WI38 (cell line): ENCODE results near the gene SLIT1.

Source experiments
- H3K4me3 ChIP-seq: 2 replicates; pipeline ENCODE4 v1.5.1; 2011; ENCODE audit warnings: low read depth, mild to moderate bottlenecking, control low read depth, low read length
- TF ChIP-seq, protein P1 (sequence below): IDR thresholded peaks from 2 replicates; pipeline ENCODE4 v1.5.1; 2012; ENCODE audit warnings: low read depth, mild to moderate bottlenecking, control low read depth, low read length

The SLIT1 gene

DNA sequence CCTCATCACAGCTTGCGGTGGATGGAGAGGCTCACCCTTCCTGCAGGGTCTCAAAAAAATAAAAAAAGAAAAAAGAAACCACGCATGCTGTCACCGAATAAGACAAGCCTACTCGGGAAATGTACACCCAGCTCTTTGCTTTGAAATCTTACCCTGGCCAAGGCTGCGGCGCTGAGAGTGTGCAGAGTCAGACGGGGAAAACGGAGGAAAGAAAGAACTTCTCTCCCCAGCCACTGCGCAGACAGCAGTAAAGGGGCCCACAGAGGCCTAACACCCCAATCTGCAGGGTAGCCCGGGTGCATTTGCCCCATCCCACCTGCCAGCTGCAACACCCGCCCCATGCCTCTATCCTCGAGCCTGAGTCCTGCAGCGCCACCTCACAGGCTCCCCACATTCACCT lies 14.8 kb downstream of the SLIT1 start:
- TF ChIP-seq, protein P1, sequence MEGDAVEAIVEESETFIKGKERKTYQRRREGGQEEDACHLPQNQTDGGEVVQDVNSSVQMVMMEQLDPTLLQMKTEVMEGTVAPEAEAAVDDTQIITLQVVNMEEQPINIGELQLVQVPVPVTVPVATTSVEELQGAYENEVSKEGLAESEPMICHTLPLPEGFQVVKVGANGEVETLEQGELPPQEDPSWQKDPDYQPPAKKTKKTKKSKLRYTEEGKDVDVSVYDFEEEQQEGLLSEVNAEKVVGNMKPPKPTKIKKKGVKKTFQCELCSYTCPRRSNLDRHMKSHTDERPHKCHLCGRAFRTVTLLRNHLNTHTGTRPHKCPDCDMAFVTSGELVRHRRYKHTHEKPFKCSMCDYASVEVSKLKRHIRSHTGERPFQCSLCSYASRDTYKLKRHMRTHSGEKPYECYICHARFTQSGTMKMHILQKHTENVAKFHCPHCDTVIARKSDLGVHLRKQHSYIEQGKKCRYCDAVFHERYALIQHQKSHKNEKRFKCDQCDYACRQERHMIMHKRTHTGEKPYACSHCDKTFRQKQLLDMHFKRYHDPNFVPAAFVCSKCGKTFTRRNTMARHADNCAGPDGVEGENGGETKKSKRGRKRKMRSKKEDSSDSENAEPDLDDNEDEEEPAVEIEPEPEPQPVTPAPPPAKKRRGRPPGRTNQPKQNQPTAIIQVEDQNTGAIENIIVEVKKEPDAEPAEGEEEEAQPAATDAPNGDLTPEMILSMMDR = no peak
- no peak overlapping the region for H3K4me3 ChIP-seq

DNA sequence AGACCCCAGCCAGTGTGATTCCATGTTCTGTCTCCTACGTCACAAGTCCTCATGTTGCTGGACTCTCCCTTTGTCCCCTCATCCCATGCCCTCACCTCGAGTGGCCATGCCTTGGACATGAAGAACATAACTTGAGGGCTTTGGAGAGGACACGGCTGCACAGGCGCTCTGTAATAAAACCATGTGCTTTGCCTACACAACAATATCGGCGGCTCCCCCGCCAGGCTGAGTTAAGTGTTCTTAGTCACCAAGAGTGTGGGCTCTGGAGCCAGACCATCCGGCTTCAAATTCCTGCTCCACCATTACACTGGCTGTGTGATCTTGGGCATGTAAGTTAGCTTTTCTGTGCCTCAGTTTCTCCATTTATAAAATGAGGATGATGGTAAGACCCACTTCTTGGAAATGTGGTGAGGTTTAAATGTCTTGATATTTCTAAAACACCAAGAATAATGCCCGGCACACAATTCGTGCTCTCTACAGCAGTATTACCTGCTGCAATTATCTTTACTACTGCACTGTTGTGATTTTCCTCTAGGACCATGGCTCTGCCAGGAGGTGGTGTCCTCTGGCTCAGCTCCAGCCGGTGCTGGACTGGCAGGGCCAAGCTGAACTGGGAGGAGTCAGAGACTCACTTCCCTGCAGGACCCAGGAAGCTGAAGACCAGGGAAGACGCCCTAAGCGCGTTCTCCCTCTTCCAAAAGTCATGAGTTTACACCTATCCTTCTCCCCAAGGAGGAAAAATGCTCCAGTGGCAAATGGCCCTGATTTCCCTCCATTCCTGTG lies 15.7 kb downstream of the SLIT1 start:
- TF ChIP-seq, protein P1 = no peak
- H3K4me3 ChIP-seq = no peak overlapping the region

DNA sequence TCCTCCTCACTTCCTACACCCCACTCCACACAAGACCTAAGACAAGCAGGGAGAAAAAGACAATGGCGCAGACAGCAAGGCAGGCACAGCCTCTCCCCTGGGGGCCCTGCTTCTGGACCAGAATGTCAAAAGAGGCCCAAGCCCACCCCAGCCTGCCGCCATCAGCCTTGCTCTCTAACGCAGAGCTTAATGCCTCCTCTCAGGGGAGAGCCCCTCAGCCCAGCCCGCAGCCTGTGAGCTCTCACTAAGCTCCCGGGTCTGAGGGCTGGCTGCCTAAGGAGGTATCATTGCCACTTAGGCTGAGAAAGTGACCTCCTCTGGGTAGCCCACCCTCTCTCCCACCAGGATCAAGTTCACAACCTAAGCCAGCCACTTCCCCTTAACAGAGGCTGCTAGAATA lies 16.7 kb downstream of the SLIT1 start:
- TF ChIP-seq, protein P1 = no peak
- H3K4me3 ChIP-seq = no peak overlapping the region

DNA sequence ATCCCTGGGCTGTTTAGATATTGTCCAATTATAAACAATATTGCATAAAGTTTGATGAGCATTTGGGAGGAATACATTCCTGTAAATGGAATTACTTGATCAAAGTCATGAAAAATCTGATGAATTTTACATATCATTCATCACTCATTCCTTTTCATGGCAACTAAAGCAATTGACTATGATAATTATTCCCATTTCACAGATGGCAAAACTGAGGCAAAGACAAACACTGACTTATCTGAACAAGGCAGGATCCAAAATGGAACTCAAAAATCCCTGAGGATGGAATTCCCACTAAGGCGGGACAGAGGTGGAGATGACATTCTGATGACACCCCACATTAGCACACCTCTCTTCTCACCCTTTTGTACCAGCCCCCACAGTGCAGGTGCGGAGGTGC lies 17.1 kb downstream of the SLIT1 start:
- H3K4me3 ChIP-seq = no peak overlapping the region
- TF ChIP-seq, protein P1 = no peak

DNA sequence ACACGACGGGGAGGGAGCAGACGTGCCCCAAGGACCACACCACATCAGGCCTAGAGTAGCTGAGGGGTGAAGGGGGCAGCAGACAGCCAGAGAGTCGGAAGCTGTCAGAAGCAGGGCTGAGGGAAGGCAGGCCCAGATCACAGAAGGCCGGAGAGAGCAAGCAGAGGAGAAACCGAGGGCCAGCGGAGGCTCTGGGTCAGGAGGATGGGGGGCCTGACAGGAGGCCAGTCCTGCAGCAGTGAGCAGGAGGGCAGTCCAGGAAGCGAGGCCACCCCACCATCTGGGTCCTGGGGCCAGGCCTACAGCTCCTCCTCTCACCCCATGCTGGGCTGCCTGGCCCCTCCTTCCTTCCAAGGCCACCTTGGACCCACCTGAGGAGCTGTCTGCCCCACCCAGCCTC lies 20.3 kb downstream of the SLIT1 start:
- no peak overlapping the region for H3K4me3 ChIP-seq
- TF ChIP-seq, protein P1 = no peak

DNA sequence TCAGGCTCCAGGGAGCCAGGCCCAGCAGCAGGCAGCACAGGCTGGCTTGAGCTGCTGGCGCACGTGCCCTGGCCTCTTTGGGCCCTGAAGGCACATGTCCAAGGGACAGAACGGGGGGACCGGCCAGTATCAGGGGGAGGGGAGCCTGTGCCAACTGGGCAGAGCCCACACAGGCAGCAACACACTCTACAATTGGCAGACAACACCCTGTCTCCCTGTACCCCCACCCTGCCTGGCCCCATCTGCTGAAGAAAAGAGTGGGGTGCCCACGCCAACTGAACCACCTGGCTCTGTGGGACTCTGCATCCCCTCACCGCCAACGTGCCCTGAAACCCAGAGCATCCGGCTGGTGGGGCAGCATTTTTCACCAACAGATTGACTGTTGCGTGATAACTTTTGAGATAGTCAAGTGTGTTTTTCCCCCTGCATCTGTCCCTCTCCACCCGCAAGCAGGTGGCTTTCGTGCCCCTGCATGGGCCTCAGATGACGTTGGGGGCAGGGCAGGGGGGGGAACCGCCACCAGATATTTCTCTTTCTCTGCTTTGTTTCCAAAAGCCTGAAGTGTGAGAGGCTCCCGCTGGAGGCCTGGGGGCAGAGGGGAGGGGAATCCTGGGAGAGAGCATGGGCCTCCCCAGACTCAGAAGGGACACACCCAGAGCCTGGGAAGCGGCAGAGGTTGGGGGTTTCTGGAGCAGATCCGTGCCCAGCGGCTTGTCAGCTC lies 21.8 kb downstream of the SLIT1 start:
- no peak overlapping the region for H3K4me3 ChIP-seq
- TF ChIP-seq, protein P1 = no peak

DNA sequence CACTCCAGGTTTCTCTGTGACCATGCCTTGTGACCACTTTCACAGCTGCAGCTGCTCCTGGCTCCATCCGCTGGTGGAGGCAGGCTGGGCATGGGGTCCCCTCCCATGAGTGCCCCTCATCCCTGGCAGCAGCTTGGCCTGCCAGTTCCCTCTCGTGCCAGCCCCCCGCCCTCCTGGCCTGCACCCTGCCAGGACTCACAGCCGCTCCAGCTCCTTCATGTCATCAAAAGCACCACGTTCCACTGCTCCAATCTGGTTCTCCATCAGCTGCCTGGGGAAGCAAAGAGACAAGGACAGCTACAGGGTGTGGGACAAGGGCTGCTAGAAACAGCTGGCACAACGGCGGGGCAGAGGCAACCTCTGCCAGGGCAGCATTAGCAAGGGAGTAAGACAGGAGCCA lies 22.6 kb downstream of the SLIT1 start:
- TF ChIP-seq, protein P1 = no peak

More for the DNA sequence above, 22.6 kb downstream of the SLIT1 start:
- no peak overlapping the region for H3K4me3 ChIP-seq
